GM18868 (cell line): ENCODE results near the gene ERAS.
"Not testable (repeated sequence)": the region's sequence is repeated elsewhere in the genome, so short reads cannot be mapped to it uniquely, and the experiment has no call there.

Experiments used
- ATAC-seq: cut with Tn5 transposase; IDR thresholded peaks from one replicate; pipeline ENCODE4 v1.9.1; 2021; ENCODE audit warnings: mild to moderate bottlenecking, moderate library complexity; ENCODE audit not compliant: unreplicated experiment

The ERAS gene

DNA sequence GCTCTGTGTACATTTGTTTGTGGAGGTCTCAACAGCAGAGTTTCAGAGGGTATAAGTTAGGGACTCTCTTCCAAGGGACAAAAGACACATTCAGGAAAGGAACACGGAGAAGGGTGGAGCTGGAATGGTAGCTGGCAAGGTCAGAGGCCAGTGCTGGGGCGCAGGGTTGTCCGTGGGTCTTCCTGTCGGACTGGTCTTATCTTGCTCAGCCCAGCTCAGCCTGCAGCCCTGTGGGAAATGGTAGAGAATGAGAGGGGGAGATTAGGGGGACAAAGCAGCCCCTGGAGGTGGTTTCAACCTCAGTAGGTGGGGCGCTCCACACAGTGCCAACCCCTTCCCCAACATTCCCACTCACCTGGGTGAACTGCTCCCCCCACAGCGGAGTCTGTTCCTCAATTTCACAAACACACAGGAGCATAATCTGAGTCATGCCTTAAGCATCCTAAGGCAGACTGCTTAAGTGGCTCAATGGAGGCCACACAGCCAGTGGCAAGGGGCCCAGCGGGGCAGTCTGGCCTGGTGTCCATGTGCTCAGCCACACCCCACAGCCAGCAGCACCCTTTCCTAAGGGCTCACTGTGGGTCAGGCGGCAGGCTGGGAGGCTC is 31.3 kb upstream of the ERAS start:
- no peak for ATAC-seq

DNA sequence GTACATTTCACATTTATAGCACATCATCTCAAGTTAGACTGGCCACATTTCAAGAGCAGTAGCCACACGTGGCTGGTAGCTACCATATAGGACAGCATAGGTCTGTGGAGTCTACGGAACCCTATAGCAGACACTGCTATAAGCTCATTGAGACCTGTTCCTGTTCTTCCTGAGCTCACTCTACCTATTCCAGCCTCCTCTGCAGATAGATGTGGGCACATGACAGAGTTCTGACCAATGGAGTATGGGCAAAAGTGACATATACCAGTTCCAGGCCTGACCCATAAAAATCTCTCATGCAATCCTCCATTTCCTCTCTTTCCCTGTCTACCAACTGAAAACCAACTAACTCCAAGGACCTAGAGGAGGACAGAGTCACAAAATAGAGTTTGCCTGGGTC is 28.0 kb upstream of the ERAS start:
- ATAC-seq: no peak

DNA sequence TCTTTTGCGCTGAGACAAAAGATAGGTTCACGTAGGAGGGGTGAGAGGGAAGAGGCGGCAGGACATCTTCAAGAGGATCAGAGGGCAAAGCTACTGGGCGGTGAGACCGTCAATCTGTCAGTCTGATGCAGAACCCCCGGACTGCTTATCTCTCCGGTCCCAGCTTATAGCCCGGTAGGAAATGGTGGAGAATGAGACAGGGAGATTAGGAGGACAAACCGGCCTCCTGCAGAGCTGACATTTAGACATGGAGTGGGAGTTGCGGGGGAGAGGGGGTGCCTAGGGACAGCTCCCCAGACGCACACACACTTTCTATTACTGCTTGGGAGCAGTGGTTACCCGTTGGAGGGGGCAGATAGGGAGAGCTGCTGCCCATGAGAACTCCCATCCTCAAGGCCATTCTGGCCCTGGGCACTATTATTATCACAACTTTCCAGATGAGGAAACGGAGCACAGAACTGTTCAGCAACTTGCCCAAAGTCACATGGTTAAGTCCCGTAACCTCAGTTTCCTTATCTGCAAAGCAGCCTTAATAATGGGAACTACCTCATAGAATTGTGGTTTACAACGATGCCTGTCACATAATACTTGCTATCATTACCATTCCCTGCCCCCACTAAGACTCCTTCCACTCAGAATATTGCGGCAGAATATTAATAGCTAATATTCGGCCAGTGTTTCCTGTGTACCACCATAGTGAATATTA is 25.6 kb upstream of the ERAS start:
- no peak for ATAC-seq

DNA sequence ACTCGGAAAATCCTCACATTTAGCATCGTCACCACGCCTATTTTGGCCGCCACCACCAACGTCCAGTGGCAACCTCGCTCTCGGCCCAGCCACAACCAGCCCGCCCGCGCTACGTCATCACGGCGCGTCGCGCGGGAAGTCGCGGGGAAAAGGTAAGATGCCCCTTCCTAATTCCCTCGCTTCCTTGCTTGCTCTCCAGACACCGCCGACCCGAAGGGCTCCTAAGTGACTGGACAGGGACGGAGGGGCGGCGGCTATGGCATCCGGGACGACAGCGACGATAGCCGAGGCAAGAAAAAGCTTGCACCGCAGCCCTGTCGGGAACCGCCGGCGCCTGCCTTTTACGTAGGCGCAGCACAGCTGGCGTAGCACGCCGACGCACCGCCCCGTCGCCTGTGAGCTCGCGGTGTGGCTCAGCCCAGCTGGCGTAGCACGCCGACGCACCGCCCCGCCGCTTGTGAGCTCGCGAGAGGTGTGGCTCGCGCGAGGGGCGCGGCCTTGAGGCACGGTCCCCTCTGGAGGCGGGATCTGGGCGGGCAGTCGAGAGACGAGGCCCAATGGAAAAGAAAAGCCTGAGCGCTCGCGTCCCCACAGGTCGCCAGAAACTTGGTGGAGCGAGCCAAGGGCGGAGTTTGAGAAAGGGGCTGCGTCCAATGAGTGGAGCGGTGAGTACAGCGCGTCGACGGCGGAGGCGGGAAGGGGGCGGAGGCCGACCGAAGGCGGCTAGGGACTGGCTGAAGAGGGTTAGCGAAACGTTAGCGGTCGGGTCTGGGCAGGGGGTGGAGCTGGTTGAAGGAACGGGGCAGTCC is 24.8 kb upstream of the ERAS start, which contains the start of gene HDAC6:
Gene HDAC6, plus strand, starts transcription at position 788 of the 809 bp plus-strand sequence. CDS start 626 bp downstream, outside the sequence.
- ATAC-seq: peak; percentile 86

DNA sequence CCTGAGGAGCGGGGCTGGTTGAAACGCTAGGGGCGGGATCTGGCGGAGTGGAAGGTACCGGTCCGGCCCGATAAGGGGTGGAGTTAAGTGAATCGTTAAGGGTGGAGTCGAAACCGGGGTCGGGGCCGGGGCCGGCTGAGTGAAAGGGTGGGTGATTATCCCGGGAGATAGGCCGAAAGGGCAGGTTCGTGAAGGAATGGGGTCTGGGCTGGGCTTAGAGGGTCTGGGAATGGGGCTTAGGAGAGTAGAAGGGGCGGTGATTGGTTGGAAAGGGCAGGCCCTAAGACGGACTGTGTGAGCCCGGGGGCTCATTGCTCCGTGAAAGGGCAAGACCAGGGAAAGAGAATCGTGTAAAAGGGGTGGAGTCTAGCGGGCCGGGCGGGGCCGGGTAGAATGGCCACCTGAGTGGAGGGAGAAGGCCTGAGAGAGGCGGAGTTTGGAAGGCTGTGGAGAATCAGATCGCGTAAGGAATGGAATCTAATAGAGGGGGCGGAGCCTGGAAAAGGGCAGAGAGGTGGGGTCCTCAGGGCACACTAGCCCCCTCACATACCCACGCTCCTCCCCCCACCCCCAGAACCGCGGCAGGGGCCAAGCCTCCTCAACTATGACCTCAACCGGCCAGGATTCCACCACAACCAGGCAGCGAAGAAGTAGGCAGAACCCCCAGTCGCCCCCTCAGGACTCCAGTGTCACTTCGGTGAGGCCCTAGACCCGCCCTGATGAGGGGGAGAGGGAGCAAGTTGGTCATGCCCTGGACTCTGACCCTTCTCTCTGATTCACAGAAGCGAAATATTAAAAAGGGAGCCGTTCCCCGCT is 24.0 kb upstream of the ERAS start:
- ATAC-seq: peak; percentile 44

DNA sequence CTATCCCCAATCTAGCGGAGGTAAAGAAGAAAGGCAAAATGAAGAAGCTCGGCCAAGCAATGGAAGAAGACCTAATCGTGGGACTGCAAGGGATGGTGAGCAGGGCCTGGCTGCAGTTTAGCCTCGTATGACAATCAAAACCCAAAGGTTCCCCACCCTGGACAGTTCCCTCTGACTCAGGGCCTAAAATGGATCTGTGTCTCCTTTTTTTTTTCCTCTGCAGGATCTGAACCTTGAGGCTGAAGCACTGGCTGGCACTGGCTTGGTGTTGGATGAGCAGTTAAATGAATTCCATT is 23.5 kb upstream of the ERAS start:
- ATAC-seq: no peak

DNA sequence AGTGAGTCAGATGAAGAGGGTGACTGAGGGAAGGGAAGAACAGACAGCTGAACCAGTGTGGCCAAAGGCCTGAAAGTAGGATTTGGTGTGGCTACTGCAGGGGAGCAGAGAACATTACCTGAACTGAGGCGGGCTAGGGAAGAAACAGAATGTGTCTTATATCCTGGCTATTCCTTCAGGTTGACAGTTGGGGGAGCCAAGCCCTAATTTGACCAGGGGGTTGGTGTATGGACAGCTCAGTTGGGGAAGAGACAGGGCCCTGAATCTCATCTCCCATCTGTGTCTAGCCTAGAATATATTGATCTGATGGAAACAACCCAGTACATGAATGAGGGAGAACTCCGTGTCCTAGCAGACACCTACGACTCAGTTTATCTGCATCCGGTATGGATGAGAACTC is 20.2 kb upstream of the ERAS start:
- no peak for ATAC-seq

DNA sequence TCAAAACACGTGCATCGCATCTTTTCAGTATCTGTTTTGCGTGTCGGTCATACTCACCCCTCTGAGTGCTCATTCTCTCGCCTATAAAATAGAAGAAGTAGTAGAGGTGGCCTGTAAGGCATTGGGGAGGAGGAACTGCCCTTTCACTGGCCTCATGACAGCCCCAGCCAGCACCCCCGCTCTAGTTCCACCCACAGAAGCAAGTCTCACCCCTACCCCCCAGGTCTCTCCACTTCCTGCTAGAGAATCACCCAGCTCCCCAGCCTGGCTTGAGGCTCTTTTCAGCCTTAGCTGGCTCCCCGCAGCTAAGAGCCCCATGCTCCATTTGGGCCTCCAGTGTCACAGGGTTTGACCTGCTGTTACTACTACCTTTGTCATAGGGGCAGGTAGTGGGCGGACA is 12.7 kb upstream of the ERAS start:
- ATAC-seq: no peak

DNA sequence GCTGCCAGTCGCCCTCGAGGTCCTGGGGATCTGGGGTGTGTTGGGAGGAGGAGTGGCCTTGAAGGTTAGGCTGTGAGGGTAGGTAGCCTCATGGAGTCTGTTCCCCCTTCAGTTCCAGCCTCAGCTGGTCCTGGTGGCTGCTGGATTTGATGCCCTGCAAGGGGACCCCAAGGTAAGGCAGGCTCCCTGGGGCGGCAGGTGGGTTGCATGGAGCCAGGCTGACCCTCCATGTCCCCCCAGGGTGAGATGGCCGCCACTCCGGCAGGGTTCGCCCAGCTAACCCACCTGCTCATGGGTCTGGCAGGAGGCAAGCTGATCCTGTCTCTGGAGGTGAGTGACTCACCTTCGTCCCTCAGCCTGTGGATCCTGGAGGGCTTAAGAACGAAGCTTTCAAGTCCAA is 11.6 kb upstream of the ERAS start:
- no peak for ATAC-seq

DNA sequence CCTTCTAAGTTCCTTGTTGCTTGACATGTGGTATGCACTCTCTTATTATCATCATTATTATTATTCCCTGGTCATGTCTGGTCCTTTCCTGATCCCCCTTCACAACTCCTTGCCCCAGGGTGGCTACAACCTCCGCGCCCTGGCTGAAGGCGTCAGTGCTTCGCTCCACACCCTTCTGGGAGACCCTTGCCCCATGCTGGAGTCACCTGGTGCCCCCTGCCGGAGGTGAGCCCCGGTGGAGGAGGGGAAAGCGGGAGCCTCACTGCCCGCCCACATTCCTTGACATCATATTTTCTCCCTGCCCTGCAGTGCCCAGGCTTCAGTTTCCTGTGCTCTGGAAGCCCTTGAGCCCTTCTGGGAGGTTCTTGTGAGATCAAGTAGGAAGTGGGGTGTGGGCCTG is 11.0 kb upstream of the ERAS start:
- no peak for ATAC-seq

DNA sequence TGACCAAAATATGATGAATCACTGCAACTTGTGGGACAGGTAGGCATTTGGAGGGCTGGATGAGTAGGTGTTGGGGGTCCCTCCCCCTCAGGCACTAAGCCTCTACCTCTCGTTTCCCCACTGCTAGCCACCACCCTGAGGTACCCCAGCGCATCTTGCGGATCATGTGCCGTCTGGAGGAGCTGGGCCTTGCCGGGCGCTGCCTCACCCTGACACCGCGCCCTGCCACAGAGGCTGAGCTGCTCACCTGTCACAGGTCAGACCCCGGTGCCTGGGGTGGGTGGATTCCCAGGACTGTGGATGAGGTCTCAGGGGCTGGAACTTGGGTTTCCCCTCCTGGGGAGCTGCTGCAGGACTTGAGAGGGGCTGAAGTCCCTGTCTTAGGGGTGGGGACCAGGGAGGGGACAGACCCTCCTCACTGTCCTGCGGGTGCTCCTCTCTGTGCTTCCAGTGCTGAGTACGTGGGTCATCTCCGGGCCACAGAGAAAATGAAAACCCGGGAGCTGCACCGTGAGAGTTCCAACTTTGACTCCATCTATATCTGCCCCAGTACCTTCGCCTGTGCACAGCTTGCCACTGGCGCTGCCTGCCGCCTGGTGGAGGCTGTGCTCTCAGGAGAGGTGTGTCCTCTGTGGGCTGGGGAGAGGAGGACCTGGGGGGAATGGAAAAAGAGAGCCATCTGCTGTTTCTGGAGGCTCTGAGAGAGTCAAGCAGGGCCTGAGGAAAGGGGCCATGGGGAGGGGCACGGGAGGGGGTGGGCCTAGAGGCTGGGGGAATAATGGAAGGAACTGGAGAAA is 10.1 kb upstream of the ERAS start:
- no peak for ATAC-seq

DNA sequence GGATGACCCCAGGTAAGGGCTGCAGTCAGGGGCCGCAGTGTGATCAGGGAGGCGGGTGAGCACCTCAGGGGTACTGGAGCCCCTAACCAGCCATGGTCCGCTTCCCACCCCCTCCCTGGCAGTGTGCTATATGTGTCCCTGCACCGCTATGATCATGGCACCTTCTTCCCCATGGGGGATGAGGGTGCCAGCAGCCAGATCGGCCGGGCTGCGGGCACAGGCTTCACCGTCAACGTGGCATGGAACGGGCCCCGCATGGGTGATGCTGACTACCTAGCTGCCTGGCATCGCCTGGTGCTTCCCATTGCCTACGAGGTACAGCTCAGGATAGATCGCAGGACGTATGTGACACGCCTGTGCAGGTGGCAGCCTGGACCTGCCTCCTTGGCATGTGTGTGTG is 8.2 kb upstream of the ERAS start:
- no peak for ATAC-seq

DNA sequence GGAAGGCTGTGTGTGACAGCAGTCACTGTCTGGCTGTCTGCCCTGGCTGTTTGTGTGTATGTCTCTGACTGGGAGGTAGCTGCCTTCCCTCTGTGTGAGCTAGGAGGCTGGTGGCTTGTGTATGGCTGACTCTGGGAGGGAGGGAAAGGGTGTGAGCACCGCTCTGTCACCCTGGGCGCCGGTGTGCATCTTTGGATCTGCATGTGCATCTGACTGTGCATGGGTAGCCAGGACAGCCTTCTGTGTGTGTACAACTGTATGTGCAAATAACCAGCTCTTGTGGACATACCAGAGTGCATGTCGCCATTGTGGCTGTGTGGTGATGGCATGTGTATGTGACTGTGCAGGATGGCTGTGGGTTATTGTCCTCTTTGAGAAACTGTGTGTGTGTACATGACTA is 7.4 kb upstream of the ERAS start:
- ATAC-seq: no peak

DNA sequence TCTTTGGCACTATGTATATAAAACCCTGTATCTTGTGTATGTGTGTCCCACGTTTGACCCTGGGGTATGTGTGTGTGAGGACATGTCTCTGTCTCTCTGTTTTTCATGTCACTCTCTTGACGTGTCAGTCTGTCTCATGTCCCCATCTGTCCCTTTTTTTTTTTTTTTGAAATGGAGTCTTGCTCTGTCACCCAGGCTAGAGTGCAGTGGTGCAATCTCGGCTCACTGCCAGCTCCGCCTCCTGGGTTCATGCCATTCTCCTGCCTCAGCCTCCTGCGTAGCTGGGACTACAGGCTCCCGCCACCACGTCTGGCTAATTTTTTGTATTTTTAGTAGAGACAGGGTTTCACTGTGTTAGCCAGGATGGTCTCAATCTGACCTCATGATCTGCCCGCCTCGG is 6.9 kb upstream of the ERAS start:
- not testable (repeated sequence) for ATAC-seq

DNA sequence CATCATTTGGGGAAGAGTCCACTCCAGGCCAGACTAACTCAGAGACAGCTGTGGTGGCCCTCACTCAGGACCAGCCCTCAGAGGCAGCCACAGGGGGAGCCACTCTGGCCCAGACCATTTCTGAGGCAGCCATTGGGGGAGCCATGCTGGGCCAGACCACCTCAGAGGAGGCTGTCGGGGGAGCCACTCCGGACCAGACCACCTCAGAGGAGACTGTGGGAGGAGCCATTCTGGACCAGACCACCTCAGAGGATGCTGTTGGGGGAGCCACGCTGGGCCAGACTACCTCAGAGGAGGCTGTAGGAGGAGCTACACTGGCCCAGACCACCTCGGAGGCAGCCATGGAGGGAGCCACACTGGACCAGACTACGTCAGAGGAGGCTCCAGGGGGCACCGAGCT is 3.3 kb upstream of the ERAS start:
- ATAC-seq: no peak

DNA sequence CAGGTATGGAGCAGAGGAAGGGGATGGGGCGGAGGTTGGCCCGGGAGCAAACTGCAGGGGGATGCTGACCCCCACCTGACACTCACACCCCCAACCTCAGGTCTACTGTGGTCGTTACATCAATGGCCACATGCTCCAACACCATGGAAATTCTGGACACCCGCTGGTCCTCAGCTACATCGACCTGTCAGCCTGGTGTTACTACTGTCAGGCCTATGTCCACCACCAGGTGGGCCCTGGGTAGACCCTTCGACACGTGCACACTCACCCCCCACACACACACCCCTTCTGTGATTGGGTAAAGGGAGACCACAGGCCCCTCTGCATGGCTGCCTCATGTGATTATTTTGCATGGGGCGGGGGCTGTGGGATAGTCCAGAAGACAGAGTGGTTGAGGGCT is 2.2 kb upstream of the ERAS start:
- ATAC-seq: no peak

DNA sequence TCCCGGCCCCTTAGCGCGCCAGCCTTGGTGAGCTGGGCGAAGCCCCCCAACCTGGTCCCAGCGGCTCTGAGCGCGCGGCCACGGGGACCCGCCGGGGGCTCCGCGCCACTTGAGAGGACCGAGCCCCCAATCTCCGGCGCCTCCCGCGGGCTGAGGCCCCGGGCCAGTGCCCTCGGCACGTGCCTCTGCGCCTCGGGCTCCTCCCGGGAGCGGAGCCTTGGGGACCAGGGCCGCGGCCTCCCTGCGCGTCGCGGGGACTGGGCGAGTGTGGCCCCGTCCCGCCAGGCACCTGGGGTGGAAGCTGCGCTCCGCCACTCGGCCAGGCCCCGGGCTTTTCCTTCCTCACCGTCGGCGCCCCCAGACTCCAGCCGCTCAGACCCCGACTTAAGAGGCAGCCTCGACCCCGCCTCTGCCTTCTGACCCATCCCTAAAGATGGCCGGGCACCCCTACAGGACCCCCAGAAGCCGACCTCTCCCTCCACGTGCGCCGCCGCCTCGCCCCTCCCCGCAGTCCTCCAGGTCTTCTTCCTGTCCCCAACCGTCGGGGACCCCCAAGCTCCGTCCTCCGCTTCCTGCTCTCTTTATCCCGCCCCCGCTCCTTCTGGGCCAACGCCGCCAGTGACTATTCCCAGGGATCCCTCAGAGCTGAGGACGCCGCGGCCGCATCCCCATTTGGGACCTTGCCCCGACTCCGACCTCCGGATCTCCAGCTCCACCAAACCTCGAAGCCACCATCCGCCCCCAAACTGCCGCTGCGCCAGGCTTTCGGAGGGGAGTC is 752 bp downstream of the ERAS start:
- ATAC-seq: no peak

DNA sequence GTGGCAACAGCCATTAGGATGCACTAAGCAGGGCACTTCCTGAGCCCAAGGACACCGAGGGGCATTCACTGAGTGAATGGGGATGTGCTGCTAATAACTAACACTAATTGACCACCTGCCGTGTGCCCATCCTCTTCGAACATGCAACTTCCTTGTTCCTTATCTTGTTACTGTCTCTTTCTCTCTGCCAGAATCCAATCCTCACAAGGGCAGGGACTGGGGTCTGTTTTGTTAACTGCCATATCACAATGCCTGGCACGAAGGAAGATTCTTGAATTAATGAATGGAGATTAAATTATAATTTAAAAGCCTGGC is 1.3 kb downstream of the ERAS start:
- ATAC-seq: no peak

DNA sequence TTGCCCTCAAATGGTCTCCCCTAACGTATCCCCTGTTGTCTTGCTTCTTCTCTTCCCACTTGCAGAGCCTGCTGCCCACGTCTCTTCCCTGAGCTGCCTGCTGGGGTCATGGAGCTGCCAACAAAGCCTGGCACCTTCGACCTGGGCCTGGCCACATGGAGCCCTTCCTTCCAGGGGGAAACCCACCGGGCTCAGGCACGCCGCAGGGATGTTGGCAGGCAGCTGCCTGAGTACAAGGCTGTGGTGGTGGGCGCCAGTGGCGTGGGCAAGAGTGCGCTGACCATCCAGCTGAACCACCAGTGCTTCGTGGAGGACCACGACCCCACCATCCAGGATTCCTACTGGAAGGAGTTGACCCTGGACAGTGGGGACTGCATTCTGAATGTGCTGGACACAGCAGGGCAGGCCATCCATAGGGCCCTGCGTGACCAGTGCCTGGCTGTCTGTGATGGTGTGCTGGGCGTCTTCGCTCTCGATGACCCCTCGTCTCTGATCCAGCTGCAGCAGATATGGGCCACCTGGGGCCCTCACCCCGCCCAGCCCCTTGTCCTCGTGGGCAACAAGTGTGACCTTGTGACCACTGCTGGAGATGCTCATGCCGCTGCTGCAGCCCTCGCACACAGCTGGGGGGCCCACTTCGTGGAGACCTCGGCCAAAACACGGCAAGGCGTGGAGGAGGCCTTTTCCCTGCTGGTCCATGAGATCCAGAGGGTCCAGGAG is 2.9 kb downstream of the ERAS start:
- ATAC-seq: no peak
